Stomach smooth muscle (tissue), 2 donors: ENCODE measurements around the gene ATP11B.

Source experiments
- H3K27ac ChIP-seq: one replicate; pipeline ENCODE4 v1.7.0; 2013; ENCODE audit warnings: mild to moderate bottlenecking, low read length, inconsistent platforms
- H3K27me3 ChIP-seq, 2 donors: one replicate each; pipeline ENCODE4 v1.7.0; 2013; ENCODE audit warnings: low read length in 2 of 2; ENCODE audit not compliant: insufficient read depth in 2 of 2, control insufficient read depth in 1 of 2
- H3K36me3 ChIP-seq, 2 donors: one replicate each; pipeline ENCODE4 v1.7.0; 2013; ENCODE audit warnings: low read length in 2 of 2; ENCODE audit not compliant: control insufficient read depth in 2 of 2, insufficient read depth in 2 of 2
- H3K4me1 ChIP-seq: one replicate; pipeline ENCODE4 v1.7.0; 2013; ENCODE audit warnings: low read length; ENCODE audit not compliant: control insufficient read depth, insufficient read depth
- H3K4me3 ChIP-seq, 2 donors: one replicate each; pipeline ENCODE4 v1.7.0; 2013; ENCODE audit warnings: low read length in 2 of 2
- H3K9ac ChIP-seq, 2 donors: one replicate each; pipeline ENCODE4 v1.7.0; 2013; ENCODE audit warnings: low read length in 2 of 2, mild to moderate bottlenecking in 1 of 2
- H3K9me3 ChIP-seq, 2 donors: one replicate each; pipeline ENCODE4 v1.7.0; 2013; ENCODE audit warnings: low read length in 2 of 2; ENCODE audit not compliant: control insufficient read depth in 2 of 2
- donor health status: healthy.
- donor health status: Pancreatic carcinoma.

The ATP11B gene

GRCh38 chr3:182969853-182970252 lies 176.5 kb downstream of the ATP11B start:
- Histone ChIP-seq H3K27me3 (no peaks in the 10 kb centered on the region), H3K9ac (no peak overlapping the region), H3K4me3 (no peak overlapping the region), H3K4me1 (no peaks in the 10 kb centered on the region), H3K27ac (no peak overlapping the region), H3K36me3 (no peaks in the 10 kb centered on the region), H3K9me3 (no peaks in the 10 kb centered on the region)

DNA sequence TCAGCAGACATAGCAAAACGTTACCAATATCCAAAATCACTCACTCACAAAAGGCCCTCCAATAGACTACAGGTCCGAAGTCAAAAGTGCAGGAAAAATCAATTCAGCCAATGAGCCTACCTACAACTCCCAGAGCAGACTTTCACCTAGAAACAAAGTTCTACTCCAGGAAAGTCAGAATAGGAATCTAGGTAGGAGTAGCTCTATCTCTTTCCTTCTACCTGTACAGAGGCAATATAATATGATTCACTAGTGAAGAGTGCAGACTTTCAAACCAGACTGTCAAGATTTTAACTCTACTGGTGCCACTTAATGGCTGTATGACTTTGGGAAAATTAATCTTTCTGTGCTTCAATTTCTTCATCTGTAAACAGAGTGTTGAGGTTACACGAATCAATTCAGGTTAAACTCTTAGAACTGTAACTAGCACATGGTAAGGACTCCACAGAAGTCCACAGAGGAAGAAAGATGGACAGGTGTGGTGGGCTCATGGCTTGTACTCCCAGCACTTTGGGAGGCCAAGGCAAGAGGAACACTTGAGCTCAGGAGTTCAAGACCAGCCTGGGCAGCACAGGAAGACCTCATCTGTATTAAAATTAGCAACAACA lies 177.6 kb downstream of the ATP11B start:
- no peaks in the 10 kb centered on the region for H3K36me3 ChIP-seq
- no peak overlapping the region for H3K4me3 ChIP-seq
- H3K9me3 ChIP-seq = no peaks in the 10 kb centered on the region
- no peak overlapping the region for H3K9ac ChIP-seq
- H3K27ac ChIP-seq = no peak overlapping the region
- H3K4me1 ChIP-seq = no peaks in the 10 kb centered on the region
- no peaks in the 10 kb centered on the region for H3K27me3 ChIP-seq
